ENCODE data around the gene DNMT3L. TPM values are rescaled to one million over a fixed set of nuclear protein-coding genes. Genes with fewer than 3 reads are reported as not detected.

The DNMT3L gene
- total RNA-seq, 1 donor from 2014 or later, result not detected

GRCh38 chr21:44300262-44300959, 38.7 kb upstream of the DNMT3L start:
- peak overlapping the region; percentile 90 for H3K27ac Mint-ChIP-seq
- peak overlapping the region; percentile 73 for H3K4me3 Mint-ChIP-seq (ENCODE audit: low read depth)
- no peaks in the 10 kb centered on the region for H3K27me3 Mint-ChIP-seq
- no peaks in the 10 kb centered on the region for H3K36me3 Mint-ChIP-seq (ENCODE audit: insufficient read depth)
- H3K4me1 Mint-ChIP-seq (ENCODE audit: low read depth), result peaks cover 30% of the 10 kb centered on the region
- TF ChIP-seq CTCF (IDR thresholded peaks at IDR 0.05; ENCODE audit: unreplicated experiment), result no peak
- peak; percentile 32 for DNase-seq (ENCODE audit: low spot score, unreplicated experiment)
- no peaks in the 10 kb centered on the region for H3K9me3 Mint-ChIP-seq (ENCODE audit: low read depth)

GRCh38 chr21:44299458-44300261, 38.0 kb upstream of the DNMT3L start, which contains the start of gene PFKL:
Gene PFKL (plus strand): TSS chr21:44300053. CDS start chr21:44300106, 53 bp downstream.
- H3K27ac Mint-ChIP-seq, result peak within 1 kb of the TSS; percentile 92
- H3K4me3 Mint-ChIP-seq (ENCODE audit: low read depth), result peak within 1 kb of the TSS; percentile 76
- H3K27me3 Mint-ChIP-seq, result no peaks in the 10 kb centered on the region
- DNase-seq (ENCODE audit: low spot score, unreplicated experiment), result peak; percentile 48
- H3K36me3 Mint-ChIP-seq (ENCODE audit: insufficient read depth), result no peaks in the 10 kb centered on the region
- TF ChIP-seq CTCF (IDR thresholded peaks at IDR 0.05; ENCODE audit: unreplicated experiment), result no peak
- H3K4me1 Mint-ChIP-seq (ENCODE audit: low read depth), result peaks cover 25% of the 10 kb centered on the region
- no peaks in the 10 kb centered on the region for H3K9me3 Mint-ChIP-seq (ENCODE audit: low read depth)

- Mint-ChIP-seq H3K36me3 (ENCODE audit: insufficient read depth) (no peaks in the 10 kb centered on the region), H3K27ac (peak overlapping the region; percentile 92), H3K27me3 (no peaks in the 10 kb centered on the region), H3K9me3 (ENCODE audit: low read depth) (no peaks in the 10 kb centered on the region), H3K4me1 (ENCODE audit: low read depth) (peaks cover 23% of the 10 kb centered on the region), H3K4me3 (ENCODE audit: low read depth) (peak overlapping the region; percentile 76)
- no peak for TF ChIP-seq CTCF (IDR thresholded peaks at IDR 0.05; ENCODE audit: unreplicated experiment)
- DNase-seq (ENCODE audit: low spot score, unreplicated experiment), result no peak
Observed at GRCh38 chr21:44299085-44299457, 37.4 kb upstream of the DNMT3L start.

GRCh38 chr21:44298301-44298700, 36.6 kb upstream of the DNMT3L start:
- no peak for TF ChIP-seq CTCF (IDR thresholded peaks at IDR 0.05; ENCODE audit: unreplicated experiment)
- Mint-ChIP-seq H3K4me3 (ENCODE audit: low read depth) (peak overlapping the region; percentile 24), H3K4me1 (ENCODE audit: low read depth) (peaks cover 16% of the 10 kb centered on the region), H3K9me3 (ENCODE audit: low read depth) (no peaks in the 10 kb centered on the region), H3K27me3 (no peaks in the 10 kb centered on the region), H3K36me3 (ENCODE audit: insufficient read depth) (no peaks in the 10 kb centered on the region), H3K27ac (no peak overlapping the region)
- no peak for DNase-seq (ENCODE audit: low spot score, unreplicated experiment)

- H3K4me1 Mint-ChIP-seq (ENCODE audit: low read depth), result peaks cover 11% of the 10 kb centered on the region
- no peaks in the 10 kb centered on the region for H3K9me3 Mint-ChIP-seq (ENCODE audit: low read depth)
- no peaks in the 10 kb centered on the region for H3K27me3 Mint-ChIP-seq
- TF ChIP-seq CTCF (IDR thresholded peaks at IDR 0.05; ENCODE audit: unreplicated experiment), result peak; percentile 85
- H3K27ac Mint-ChIP-seq, result no peak overlapping the region
- H3K4me3 Mint-ChIP-seq (ENCODE audit: low read depth), result peak overlapping the region; percentile 24
- DNase-seq (ENCODE audit: low spot score, unreplicated experiment), result peak; percentile 75
- no peaks in the 10 kb centered on the region for H3K36me3 Mint-ChIP-seq (ENCODE audit: insufficient read depth)
Observed at GRCh38 chr21:44297525-44298290, 36.0 kb upstream of the DNMT3L start.
